Caco-2 (cell line): Measurements from ENCODE around the gene DOCK9. TPM values are rescaled to one million over a fixed set of nuclear protein-coding genes. Genes with fewer than 3 reads are reported as not detected.

Experiments
- BruUV-seq: library from RNA; stranded (reverse); fragments of 400-500 nt; replicated peaks from 2 replicates; lab custom pipeline; 2021; lab: Mats Ljungman, UMichigan
- CTCF ChIA-PET: fragments of 300-600 bp; sonication (Branson Sonifier 250); formaldehyde crosslinking; loops from one replicate; lab custom pipeline; 2022; ENCODE audit warnings: antibody characterized with exemption; lab: Charles Lee
- POLR2A ChIA-PET: fragments of 300-600 bp; sonication (Branson Sonifier 250); formaldehyde crosslinking; loops from one replicate; lab custom pipeline; 2022; ENCODE audit warnings: antibody characterized with exemption; lab: Charles Lee
- DNase-seq, 2 experiments: peaks; one replicate each; pipeline versions ENCODE4 v3.0.0 to v3.0.0-alpha.2; 2020 to 2022
- H3K27me3 ChIP-seq: replicated peaks from 2 replicates; pipeline ENCODE4 v1.6.0; 2011; ENCODE audit warnings: low read length; ENCODE audit not compliant: control insufficient read depth, insufficient read depth
- H3K36me3 ChIP-seq: 2 replicates; pipeline ENCODE4 v1.5.1; 2011; ENCODE audit warnings: low read length; ENCODE audit not compliant: control insufficient read depth, insufficient read depth
- H3K4me1 ChIP-seq: fragments of 250-450 bp; sonication (Bioruptor Pico); 2 replicates; pipeline ENCODE4 v1.5.1; 2020; ENCODE audit warnings: mild to moderate bottlenecking
- H3K4me3 ChIP-seq: 2 replicates; pipeline ENCODE4 v1.5.1; 2011; ENCODE audit warnings: low read depth, mild to moderate bottlenecking, control low read depth, low read length
- H3K9me3 ChIP-seq: fragments of 250-450 bp; sonication (Bioruptor Pico); 2 replicates; pipeline ENCODE4 v1.5.1; 2020; ENCODE audit warnings: mild to moderate bottlenecking, moderate library complexity
- H3K27ac Mint-ChIP-seq: one replicate; pipeline ENCODE4 v1.8.0; 2022; ENCODE audit warnings: mixed read lengths; ENCODE audit not compliant: unreplicated experiment
- H3K27me3 Mint-ChIP-seq: one replicate; pipeline ENCODE4 v1.8.0; 2022; ENCODE audit warnings: mixed read lengths; ENCODE audit not compliant: insufficient read depth, unreplicated experiment
- H3K36me3 Mint-ChIP-seq: one replicate; pipeline ENCODE4 v1.8.0; 2022; ENCODE audit warnings: mild to moderate bottlenecking, mixed read lengths; ENCODE audit not compliant: insufficient read depth, unreplicated experiment
- H3K4me1 Mint-ChIP-seq: one replicate; pipeline ENCODE4 v1.8.0; 2022; ENCODE audit warnings: low read depth, mixed read lengths; ENCODE audit not compliant: unreplicated experiment
- H3K4me3 Mint-ChIP-seq: one replicate; pipeline ENCODE4 v1.8.0; 2022; ENCODE audit warnings: mild to moderate bottlenecking, moderate library complexity, mixed read lengths; ENCODE audit not compliant: unreplicated experiment
- H3K9me3 Mint-ChIP-seq: one replicate; pipeline ENCODE4 v1.8.0; 2022; ENCODE audit warnings: mixed read lengths; ENCODE audit not compliant: unreplicated experiment
- intact Hi-C: fragments of 100-400 bp; cut with micrococcal nuclease; formaldehyde crosslinking; loops from one replicate; pipeline ENCODE4 v1.10.0; 2022; ENCODE audit not compliant: unreplicated experiment
- total RNA-seq: library from RNA; stranded (reverse); gene quantifications from 2 replicates; pipeline ENCODE4 v1.2.3, GENCODE V29; 2022
- TF ChIP-seq, protein P1 (sequence below), 2 experiments: fragments of 200-600 bp in 1 of 2; IDR thresholded peaks; 1 replicate in 1 of 2; 2 replicates in 1 of 2; pipeline versions ENCODE4 v1.5.1 to v1.8.0; 2011 to 2022; ENCODE audit warnings: antibody characterized with exemption in 1 of 2, control low read depth in 1 of 2, inconsistent platforms in 1 of 2, low read depth in 1 of 2, low read length in 1 of 2, mild to moderate bottlenecking in 1 of 2, moderate library complexity in 1 of 2; ENCODE audit not compliant: insufficient read depth in 1 of 2, severe bottlenecking in 1 of 2, unreplicated experiment in 1 of 2

Gene DOCK9
- total RNA-seq, 1 experiment from 2014 or later: 260 TPM

DNA sequence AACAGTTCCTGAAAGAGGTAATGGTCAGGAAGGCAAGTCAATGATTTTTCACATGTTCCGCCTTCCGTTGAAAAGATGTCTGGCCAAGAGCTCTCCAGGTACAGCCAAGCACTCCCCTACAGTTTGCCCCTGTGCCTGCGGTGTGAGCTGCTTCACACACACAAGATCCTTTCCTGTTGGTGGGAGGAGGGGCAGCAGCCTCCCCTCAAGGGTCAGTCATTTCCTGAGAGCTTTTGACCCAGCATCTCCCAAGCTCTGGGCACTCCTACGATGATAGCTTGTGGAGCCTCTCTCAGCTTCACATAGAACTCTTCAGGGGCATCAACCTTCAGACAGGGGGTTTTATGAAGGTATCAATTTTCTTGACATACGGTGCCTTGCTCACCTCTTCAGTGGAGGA is 86.9 kb downstream of the DOCK9 start:
- Histone ChIP-seq H3K4me3 (no peak overlapping the region), H3K36me3 (no peaks in the 10 kb centered on the region), H3K9me3 (no peaks in the 10 kb centered on the region), H3K27me3 (no peaks in the 10 kb centered on the region), H3K4me1 (peaks cover 9% of the 10 kb centered on the region)
- Mint-ChIP-seq H3K27ac (no peak overlapping the region), H3K27me3 (no peaks in the 10 kb centered on the region), H3K36me3 (peaks cover 85% of the 10 kb centered on the region), H3K9me3 (no peaks in the 10 kb centered on the region), H3K4me1 (peaks cover 19% of the 10 kb centered on the region), H3K4me3 (no peak overlapping the region)
- CTCF ChIA-PET: no interaction called here
- DNase-seq: no peak
- no TSS peak for BruUV-seq
- POLR2A ChIA-PET: no interaction called here
- intact Hi-C loops: no loop called here
- TF ChIP-seq, protein P1, sequence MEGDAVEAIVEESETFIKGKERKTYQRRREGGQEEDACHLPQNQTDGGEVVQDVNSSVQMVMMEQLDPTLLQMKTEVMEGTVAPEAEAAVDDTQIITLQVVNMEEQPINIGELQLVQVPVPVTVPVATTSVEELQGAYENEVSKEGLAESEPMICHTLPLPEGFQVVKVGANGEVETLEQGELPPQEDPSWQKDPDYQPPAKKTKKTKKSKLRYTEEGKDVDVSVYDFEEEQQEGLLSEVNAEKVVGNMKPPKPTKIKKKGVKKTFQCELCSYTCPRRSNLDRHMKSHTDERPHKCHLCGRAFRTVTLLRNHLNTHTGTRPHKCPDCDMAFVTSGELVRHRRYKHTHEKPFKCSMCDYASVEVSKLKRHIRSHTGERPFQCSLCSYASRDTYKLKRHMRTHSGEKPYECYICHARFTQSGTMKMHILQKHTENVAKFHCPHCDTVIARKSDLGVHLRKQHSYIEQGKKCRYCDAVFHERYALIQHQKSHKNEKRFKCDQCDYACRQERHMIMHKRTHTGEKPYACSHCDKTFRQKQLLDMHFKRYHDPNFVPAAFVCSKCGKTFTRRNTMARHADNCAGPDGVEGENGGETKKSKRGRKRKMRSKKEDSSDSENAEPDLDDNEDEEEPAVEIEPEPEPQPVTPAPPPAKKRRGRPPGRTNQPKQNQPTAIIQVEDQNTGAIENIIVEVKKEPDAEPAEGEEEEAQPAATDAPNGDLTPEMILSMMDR (IDR thresholded peaks at IDR 0.05; ENCODE audit: insufficient read depth in 1 of 2, low read depth in 1 of 2, low read length in 1 of 2, severe bottlenecking in 1 of 2, unreplicated experiment in 1 of 2): no peak

DNA sequence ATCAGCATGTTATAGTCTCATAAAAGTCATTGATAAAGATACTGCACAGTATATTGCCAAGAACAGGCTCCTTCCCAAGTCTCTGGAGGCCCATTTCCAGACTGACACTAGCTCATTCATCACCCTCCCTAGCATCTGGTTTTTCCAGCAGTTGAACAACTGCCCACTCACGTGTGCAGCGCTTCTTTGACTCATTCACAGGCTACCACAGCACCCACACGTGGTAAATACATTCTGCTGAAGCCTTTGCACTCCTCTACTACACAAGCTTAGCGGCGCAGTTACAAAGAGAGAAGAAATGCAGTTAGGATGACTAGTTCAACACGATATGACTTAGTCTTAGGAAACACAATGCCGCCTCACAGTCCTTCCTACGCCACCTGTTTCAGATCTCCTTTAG is 87.7 kb downstream of the DOCK9 start:
- TF ChIP-seq, protein P1 (IDR thresholded peaks at IDR 0.05; ENCODE audit: insufficient read depth in 1 of 2, low read depth in 1 of 2, low read length in 1 of 2, severe bottlenecking in 1 of 2, unreplicated experiment in 1 of 2): no peak
- intact Hi-C loops: no loop called here
- Mint-ChIP-seq H3K36me3 (peaks cover 89% of the 10 kb centered on the region), H3K27ac (peak overlapping the region; percentile 53), H3K4me3 (no peak overlapping the region), H3K27me3 (no peaks in the 10 kb centered on the region), H3K9me3 (no peaks in the 10 kb centered on the region), H3K4me1 (peaks cover 15% of the 10 kb centered on the region)
- no TSS peak for BruUV-seq
- no peak overlapping the region for H3K4me3 ChIP-seq
- H3K36me3 ChIP-seq: no peaks in the 10 kb centered on the region
- no peaks in the 10 kb centered on the region for H3K27me3 ChIP-seq
- no peaks in the 10 kb centered on the region for H3K9me3 ChIP-seq
- no peak for DNase-seq
- ChIA-PET POLR2A (no interaction called here), CTCF (no interaction called here)
- peaks cover 1% of the 10 kb centered on the region for H3K4me1 ChIP-seq

DNA sequence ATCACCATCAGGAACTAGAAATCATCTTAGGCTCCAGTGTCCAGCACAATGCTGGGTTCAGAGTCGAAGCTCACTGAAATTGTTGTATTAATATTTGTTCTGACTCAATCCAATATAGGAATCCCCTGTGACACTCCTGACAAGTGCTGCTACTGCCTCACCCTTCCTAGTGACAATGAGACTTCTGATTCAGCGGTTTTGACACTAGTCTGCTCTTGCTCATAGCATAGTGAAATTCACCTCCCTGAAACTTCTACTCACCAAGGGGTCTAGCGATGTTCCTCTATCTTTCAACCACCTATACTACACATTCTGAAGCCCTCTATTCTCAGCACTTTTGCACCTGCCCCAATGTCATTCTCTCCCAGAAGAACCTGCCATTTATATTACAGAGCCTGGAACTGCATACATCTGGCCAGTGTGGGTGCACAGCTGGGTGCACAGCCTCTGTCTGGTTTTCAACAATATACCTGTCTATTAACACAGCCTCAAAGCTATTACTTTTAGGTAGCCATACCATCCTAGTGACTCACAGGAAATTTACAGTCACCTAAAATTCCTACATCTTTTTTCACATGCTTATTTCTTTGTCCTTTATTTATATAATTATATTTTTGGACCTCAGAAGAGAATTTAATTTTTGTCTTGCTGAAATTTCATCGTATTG is 88.3 kb downstream of the DOCK9 start:
- H3K9me3 ChIP-seq: no peaks in the 10 kb centered on the region
- ChIA-PET POLR2A (no interaction called here), CTCF (no interaction called here)
- BruUV-seq: no TSS peak
- intact Hi-C loops: loop anchor here (2.0 kb wide), 1 partner anchor 143 kb away; no protein-coding TSS in a partner anchor
- DNase-seq: no peak
- H3K4me1 Mint-ChIP-seq: peaks cover 15% of the 10 kb centered on the region
- TF ChIP-seq, protein P1 (IDR thresholded peaks at IDR 0.05; ENCODE audit: insufficient read depth in 1 of 2, low read depth in 1 of 2, low read length in 1 of 2, severe bottlenecking in 1 of 2, unreplicated experiment in 1 of 2): no peak
- H3K4me3 Mint-ChIP-seq: no peak overlapping the region
- H3K9me3 Mint-ChIP-seq: no peaks in the 10 kb centered on the region
- no peaks in the 10 kb centered on the region for H3K27me3 Mint-ChIP-seq
- no peaks in the 10 kb centered on the region for H3K4me1 ChIP-seq
- no peaks in the 10 kb centered on the region for H3K27me3 ChIP-seq
- no peak overlapping the region for H3K4me3 ChIP-seq
- H3K36me3 ChIP-seq: no peaks in the 10 kb centered on the region
- H3K36me3 Mint-ChIP-seq: peaks cover 89% of the 10 kb centered on the region
- H3K27ac Mint-ChIP-seq: no peak overlapping the region
